KMS-11 (cell line): ENCODE data around the gene ALG11.
"Not testable (repeated sequence)": the region's sequence is repeated elsewhere in the genome, so short reads cannot be mapped to it uniquely, and the experiment has no call there.

Experiments
- H2AFZ ChIP-seq: fragments of 200-600 bp; sonication (generic); 2 replicates; pipeline ENCODE4 v1.6.1; 2016; ENCODE audit warnings: antibody characterized with exemption, mixed run types, low read depth
- H3K27ac ChIP-seq: fragments of 200-600 bp; sonication (generic); 2 replicates; pipeline ENCODE4 v1.6.1; 2016; ENCODE audit warnings: mild to moderate bottlenecking, mixed run types
- H3K27me3 ChIP-seq: fragments of 200-600 bp; sonication (generic); 2 replicates; pipeline ENCODE4 v1.6.1; 2017; ENCODE audit warnings: mild to moderate bottlenecking, low read depth, mixed run types, moderate library complexity; ENCODE audit not compliant: insufficient read depth
- H3K36me3 ChIP-seq: fragments of 200-600 bp; sonication (generic); 2 replicates; pipeline ENCODE4 v1.6.1; 2017; ENCODE audit warnings: mild to moderate bottlenecking, mixed run types; ENCODE audit not compliant: insufficient read depth
- H3K4me1 ChIP-seq: fragments of 200-600 bp; sonication (generic); 2 replicates; pipeline ENCODE4 v1.6.1; 2016; ENCODE audit warnings: mild to moderate bottlenecking, low read depth, mixed run types; ENCODE audit not compliant: poor library complexity, severe bottlenecking
- H3K4me2 ChIP-seq: fragments of 200-600 bp; sonication (generic); 2 replicates; pipeline ENCODE4 v1.7.0; 2016; ENCODE audit warnings: mild to moderate bottlenecking, mixed run types
- H3K4me3 ChIP-seq: fragments of 200-600 bp; sonication (generic); IDR thresholded peaks from 2 replicates; pipeline ENCODE4 v1.6.1; 2017; ENCODE audit warnings: low read depth, low read length, mixed read lengths; ENCODE audit not compliant: insufficient read depth
- H3K79me2 ChIP-seq: fragments of 200-600 bp; sonication (generic); 2 replicates; pipeline ENCODE4 v1.6.1; 2016; ENCODE audit warnings: low read depth, mixed run types; ENCODE audit not compliant: insufficient read depth
- H3K9ac ChIP-seq: fragments of 200-600 bp; sonication (generic); 2 replicates; pipeline ENCODE4 v1.6.1; 2016; ENCODE audit warnings: mild to moderate bottlenecking, mixed run types
- H4K20me1 ChIP-seq: fragments of 200-600 bp; sonication (generic); 2 replicates; pipeline ENCODE4 v1.6.1; 2016; ENCODE audit warnings: mild to moderate bottlenecking, mixed run types; ENCODE audit not compliant: insufficient read depth
- CTCF ChIP-seq: fragments of 200-600 bp; sonication (generic); conservative IDR thresholded peaks from 2 replicates; pipeline ENCODE4 v1.6.1; 2017; ENCODE audit warnings: low read depth, mild to moderate bottlenecking, antibody characterized with exemption, low read length, moderate library complexity, mixed read lengths

Gene ALG11

GRCh38 chr13:52027832-52028231, 15.6 kb downstream of the ALG11 start:
- H3K36me3 ChIP-seq = no peaks in the 10 kb centered on the region

GRCh38 chr13:52029569-52029968, 17.4 kb downstream of the ALG11 start:
- Histone ChIP-seq H2AFZ (no peak overlapping the region), H3K4me2 (no peak overlapping the region), H3K36me3 (no peaks in the 10 kb centered on the region), H3K9ac (no peak overlapping the region), H3K27me3 (no peaks in the 10 kb centered on the region), H3K79me2 (no peaks in the 10 kb centered on the region), H3K4me3 (no peak overlapping the region), H4K20me1 (no peaks in the 10 kb centered on the region), H3K4me1 (no peaks in the 10 kb centered on the region), H3K27ac (no peak overlapping the region)
- TF ChIP-seq CTCF = no peak

More at GRCh38 chr13:52027832-52028231, 15.6 kb downstream of the ALG11 start:
- Histone ChIP-seq H3K27ac (no peak overlapping the region), H3K27me3 (no peaks in the 10 kb centered on the region), H2AFZ (no peak overlapping the region), H4K20me1 (no peaks in the 10 kb centered on the region), H3K9ac (no peak overlapping the region), H3K4me2 (no peak overlapping the region), H3K4me3 (no peak overlapping the region), H3K79me2 (no peaks in the 10 kb centered on the region), H3K4me1 (no peaks in the 10 kb centered on the region)
- no peak for TF ChIP-seq CTCF

GRCh38 chr13:52030401-52030800, 18.2 kb downstream of the ALG11 start:
- H3K4me2 ChIP-seq, H3K79me2 ChIP-seq, H3K27ac ChIP-seq, H2AFZ ChIP-seq, H4K20me1 ChIP-seq, H3K4me3 ChIP-seq, H3K9ac ChIP-seq, H3K36me3 ChIP-seq, H3K27me3 ChIP-seq, H3K4me1 ChIP-seq: not testable (repeated sequence)

- H3K4me2 ChIP-seq = no peak overlapping the region
- no peaks in the 10 kb centered on the region for H3K79me2 ChIP-seq
- no peaks in the 10 kb centered on the region for H3K27me3 ChIP-seq
- H2AFZ ChIP-seq = no peak overlapping the region
- H3K9ac ChIP-seq = no peak overlapping the region
- H4K20me1 ChIP-seq = no peaks in the 10 kb centered on the region
- no peak overlapping the region for H3K27ac ChIP-seq
- no peak for TF ChIP-seq CTCF
- no peaks in the 10 kb centered on the region for H3K4me1 ChIP-seq
- H3K36me3 ChIP-seq = no peaks in the 10 kb centered on the region
- H3K4me3 ChIP-seq = no peak overlapping the region
Measured at GRCh38 chr13:52033039-52033438, 20.8 kb downstream of the ALG11 start.

- Histone ChIP-seq H3K36me3 (no peaks in the 10 kb centered on the region), H3K27ac (no peak overlapping the region), H3K4me2 (no peak overlapping the region), H3K4me1 (no peaks in the 10 kb centered on the region), H2AFZ (no peak overlapping the region), H3K9ac (no peak overlapping the region), H4K20me1 (no peaks in the 10 kb centered on the region), H3K4me3 (no peak overlapping the region), H3K79me2 (no peaks in the 10 kb centered on the region), H3K27me3 (no peaks in the 10 kb centered on the region)
- no peak for TF ChIP-seq CTCF
Measured at GRCh38 chr13:52034616-52035226, 22.5 kb downstream of the ALG11 start.
